Endodermal cell (in vitro differentiated cells): ENCODE measurements around the gene YBX1. TPM values are rescaled to one million over a fixed set of nuclear protein-coding genes. Genes with fewer than 3 reads are reported as not detected.

ENCODE experiments used
- DNase-seq: peaks from one replicate; pipeline ENCODE4 v3.0.0-alpha.2; 2017
- H3K27ac ChIP-seq: 2 replicates; pipeline ENCODE4 v1.5.1; 2013; ENCODE audit warnings: mild to moderate bottlenecking, low read depth, low read length, moderate library complexity
- H3K27me3 ChIP-seq: 2 replicates; pipeline ENCODE4 v1.6.1; 2013; ENCODE audit warnings: mild to moderate bottlenecking, low read length, moderate library complexity; ENCODE audit not compliant: insufficient read depth, control insufficient read depth, poor library complexity, severe bottlenecking
- H3K36me3 ChIP-seq: 2 replicates; pipeline ENCODE4 v1.7.0; 2013; ENCODE audit warnings: mild to moderate bottlenecking, low read length, moderate library complexity; ENCODE audit not compliant: control insufficient read depth, insufficient read depth
- H3K4me1 ChIP-seq: one replicate; pipeline ENCODE4 v1.7.0; 2013; ENCODE audit warnings: low read length; ENCODE audit not compliant: control insufficient read depth, insufficient read depth
- H3K4me3 ChIP-seq: 2 replicates; pipeline ENCODE4 v1.5.1; 2013; ENCODE audit warnings: mild to moderate bottlenecking, low read length, moderate library complexity
- H3K9ac ChIP-seq: 2 replicates; pipeline ENCODE4 v1.6.1; 2013; ENCODE audit warnings: mild to moderate bottlenecking, low read length, moderate library complexity; ENCODE audit not compliant: poor library complexity, severe bottlenecking; ENCODE audit errors: extremely low read depth
- H3K9me3 ChIP-seq: 2 replicates; pipeline ENCODE4 v1.6.1; 2013; ENCODE audit warnings: mild to moderate bottlenecking, low read length, moderate library complexity; ENCODE audit not compliant: control insufficient read depth
- H3K27ac Mint-ChIP-seq: 2 replicates; pipeline ENCODE4 v1.8.0; 2020; ENCODE audit warnings: mixed read lengths
- H3K27me3 Mint-ChIP-seq: 2 replicates; pipeline ENCODE4 v1.8.0; 2021; ENCODE audit warnings: mild to moderate bottlenecking, mixed read lengths; ENCODE audit not compliant: insufficient read depth
- H3K36me3 Mint-ChIP-seq: 2 replicates; pipeline ENCODE4 v1.8.0; 2020; ENCODE audit warnings: low read depth, mixed read lengths
- H3K4me1 Mint-ChIP-seq: 2 replicates; pipeline ENCODE4 v1.8.0; 2020; ENCODE audit warnings: mixed read lengths
- H3K4me3 Mint-ChIP-seq: 2 replicates; pipeline ENCODE4 v1.8.0; 2020; ENCODE audit warnings: mild to moderate bottlenecking, moderate library complexity, mixed read lengths
- H3K9me3 Mint-ChIP-seq: 2 replicates; pipeline ENCODE4 v1.8.0; 2020; ENCODE audit warnings: mild to moderate bottlenecking, mixed read lengths
- CTCF ChIP-seq: fragments of 200-600 bp; sonication (generic); conservative IDR thresholded peaks from 2 replicates; pipeline ENCODE4 v1.5.0; 2021; ENCODE audit warnings: antibody characterized with exemption, mild to moderate bottlenecking
- WGBS, 2 experiments: methylation state at CpG; one replicate each; pipeline versions ENCODE4 v1.1.5 to v1.1.7; 2013; ENCODE audit warnings: missing lambda C conversion rate in 2 of 2, mixed read lengths in 1 of 2; ENCODE audit not compliant: insufficient coverage in 1 of 2, insufficient read length in 1 of 2; 5-methylcytosine and 5-hydroxymethylcytosine counted together
- total RNA-seq, 2 donors: library from RNA; stranded (reverse); fragmentation: NEBNext Ultra II Directional in 1 of 2; extraction: Animal tissue kit (Norgen Biotek cat#: 25700) in 1 of 2; gene quantifications; 2 replicates in 1 of 2; 3 replicates in 1 of 2; pipeline ENCODE4 v1.2.1, GENCODE V29; 2021

Gene YBX1
- total RNA-seq, 2 donors from 2014 or later: 655 to 668 TPM

DNA sequence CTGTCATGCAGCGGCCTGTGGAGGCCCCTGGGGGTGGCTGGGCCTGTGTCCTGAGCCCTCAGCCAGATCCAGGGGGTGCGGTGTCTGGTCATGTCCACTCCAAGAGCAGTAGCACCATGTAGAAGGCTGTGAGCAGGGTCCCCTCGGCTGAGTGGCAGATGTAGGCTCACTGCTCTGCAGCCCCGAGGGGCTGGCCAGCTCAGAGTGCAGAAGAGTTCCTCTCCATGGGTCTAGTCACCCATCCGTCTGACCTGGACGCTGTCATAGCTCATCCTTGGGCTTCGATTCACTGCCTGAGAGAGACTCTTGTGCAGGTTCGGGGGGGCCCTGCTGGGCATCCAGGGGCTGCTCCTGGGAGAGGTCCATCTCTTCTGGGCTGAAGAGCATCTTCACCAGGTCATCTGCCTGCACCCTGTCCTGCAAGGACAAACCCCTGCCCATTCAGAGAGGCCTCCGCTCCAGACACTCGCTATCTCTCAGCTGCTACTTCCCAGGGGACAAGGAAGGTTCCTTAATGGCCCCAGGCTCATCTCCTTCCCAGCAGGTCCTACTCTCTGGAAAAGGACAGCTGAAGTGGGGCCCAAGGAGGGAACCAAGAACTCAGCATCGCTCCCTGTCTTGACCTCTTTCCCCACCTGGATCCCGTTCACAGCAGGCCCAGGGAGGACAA, 64.4 kb downstream of the YBX1 start:
- Histone ChIP-seq H3K9me3 (peaks cover under 1% of the 10 kb centered on the region), H3K36me3 (peaks cover 24% of the 10 kb centered on the region), H3K4me3 (no peak overlapping the region), H3K9ac (no peak overlapping the region), H3K27me3 (no peaks in the 10 kb centered on the region), H3K4me1 (no peaks in the 10 kb centered on the region), H3K27ac (no peak overlapping the region)
- no peak for DNase-seq
- Mint-ChIP-seq H3K9me3 (peaks cover 8% of the 10 kb centered on the region), H3K36me3 (peaks cover 40% of the 10 kb centered on the region), H3K4me1 (peaks cover 3% of the 10 kb centered on the region), H3K27ac (no peak overlapping the region), H3K4me3 (no peak overlapping the region), H3K27me3 (no peaks in the 10 kb centered on the region)
- TF ChIP-seq CTCF: no peak
- 92 to 95% methylated on average over 7 to 12 of the region's 12 CpGs for WGBS, 2 experiments

GRCh38 chr1:42747125-42747524, 64.9 kb downstream of the YBX1 start:
- WGBS, 2 experiments: 78 to 81% methylated on average over 13 to 14 of the region's 14 CpGs
- H3K9me3 Mint-ChIP-seq: peaks cover 14% of the 10 kb centered on the region
- Histone ChIP-seq H3K9me3 (peaks cover 7% of the 10 kb centered on the region), H3K9ac (no peak overlapping the region), H3K27me3 (no peaks in the 10 kb centered on the region), H3K4me3 (no peak overlapping the region), H3K27ac (no peak overlapping the region), H3K36me3 (peaks cover 29% of the 10 kb centered on the region), H3K4me1 (no peaks in the 10 kb centered on the region)
- DNase-seq: peak; percentile 83
- no peak overlapping the region for H3K27ac Mint-ChIP-seq
- peak; percentile 83 for TF ChIP-seq CTCF
- no peaks in the 10 kb centered on the region for H3K27me3 Mint-ChIP-seq
- H3K4me1 Mint-ChIP-seq: no peaks in the 10 kb centered on the region
- no peak overlapping the region for H3K4me3 Mint-ChIP-seq
- peaks cover 46% of the 10 kb centered on the region for H3K36me3 Mint-ChIP-seq

DNA sequence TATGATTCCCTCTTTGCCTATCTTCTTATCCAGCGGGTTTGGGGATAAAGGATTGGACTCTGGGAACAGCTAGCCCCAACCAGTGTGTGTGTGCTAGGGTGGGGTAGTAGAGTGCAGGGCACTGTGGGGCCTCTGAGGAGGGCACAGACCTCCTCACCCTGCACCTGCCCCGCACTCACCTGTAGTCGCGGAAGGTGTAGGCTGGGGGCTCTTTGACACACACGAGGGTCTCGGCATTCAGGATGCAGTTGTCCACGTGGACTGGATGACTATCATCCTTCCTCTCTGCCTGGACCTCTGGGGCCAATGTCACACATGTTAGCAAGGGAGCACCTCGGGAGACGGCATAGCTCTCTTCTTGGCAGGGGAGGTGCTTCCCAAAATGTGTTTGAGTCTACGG, 65.8 kb downstream of the YBX1 start:
- H3K27ac Mint-ChIP-seq: peak overlapping the region; percentile 49
- TF ChIP-seq CTCF: no peak
- H3K4me1 Mint-ChIP-seq: peaks cover 5% of the 10 kb centered on the region
- no peak overlapping the region for H3K27ac ChIP-seq
- no peaks in the 10 kb centered on the region for H3K4me1 ChIP-seq
- H3K36me3 Mint-ChIP-seq: peaks cover 55% of the 10 kb centered on the region
- peaks cover 38% of the 10 kb centered on the region for H3K36me3 ChIP-seq
- H3K4me3 Mint-ChIP-seq: no peak overlapping the region
- H3K9ac ChIP-seq: no peak overlapping the region
- H3K4me3 ChIP-seq: no peak overlapping the region
- H3K9me3 ChIP-seq: peaks cover 13% of the 10 kb centered on the region
- WGBS, 2 experiments: 91 to 96% methylated on average over 8 to 10 of the region's 10 CpGs
- peaks cover 21% of the 10 kb centered on the region for H3K9me3 Mint-ChIP-seq
- no peaks in the 10 kb centered on the region for H3K27me3 Mint-ChIP-seq
- DNase-seq: no peak
- no peaks in the 10 kb centered on the region for H3K27me3 ChIP-seq
